T-helper 2 cell treated with Interferon-gamma antibody and Interleukin-4, amounts not matched to agents 100 ng/mL and 5 ng/mL, for 36 hours (primary cell): Measurements from ENCODE around the gene SCNN1G. TPM values are rescaled to one million over a fixed set of nuclear protein-coding genes. Genes with fewer than 3 reads are reported as not detected.

Experiments used
- intact Hi-C: fragments of 100-400 bp; cut with micrococcal nuclease; formaldehyde crosslinking; loops from one replicate; pipeline ENCODE4 v1.15.1; 2023
- total RNA-seq: library from RNA; stranded (reverse); gene quantifications from 2 replicates; pipeline ENCODE4 v1.2.3, GENCODE V29; 2022

SCNN1G gene
- total RNA-seq, 1 donor from 2014 or later = not detected

- intact Hi-C loops = no loop called here
These were observed 12.9 kb downstream of the SCNN1G start for GRCh38 chr16:23195366-23195978.

DNA sequence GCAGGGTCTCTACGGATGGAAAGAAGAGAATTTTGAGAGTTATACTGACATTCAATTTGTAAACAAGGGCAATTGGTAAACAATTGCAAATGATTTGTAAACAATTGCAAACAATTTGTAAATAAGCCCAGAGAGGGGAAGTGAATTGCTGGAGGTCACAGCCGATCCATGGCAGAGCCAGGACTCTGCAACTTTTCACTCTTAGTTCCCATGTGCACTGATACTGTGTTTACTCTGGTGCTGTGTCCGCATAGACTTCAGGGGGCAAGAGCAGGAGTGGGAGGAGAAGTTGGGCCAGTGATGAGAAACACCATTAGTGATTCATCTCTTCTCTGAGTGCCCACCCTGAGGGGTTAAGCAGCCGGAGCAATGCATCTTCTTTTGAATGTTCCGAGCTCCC lies 14.0 kb downstream of the SCNN1G start:
- intact Hi-C loops = no loop called here

DNA sequence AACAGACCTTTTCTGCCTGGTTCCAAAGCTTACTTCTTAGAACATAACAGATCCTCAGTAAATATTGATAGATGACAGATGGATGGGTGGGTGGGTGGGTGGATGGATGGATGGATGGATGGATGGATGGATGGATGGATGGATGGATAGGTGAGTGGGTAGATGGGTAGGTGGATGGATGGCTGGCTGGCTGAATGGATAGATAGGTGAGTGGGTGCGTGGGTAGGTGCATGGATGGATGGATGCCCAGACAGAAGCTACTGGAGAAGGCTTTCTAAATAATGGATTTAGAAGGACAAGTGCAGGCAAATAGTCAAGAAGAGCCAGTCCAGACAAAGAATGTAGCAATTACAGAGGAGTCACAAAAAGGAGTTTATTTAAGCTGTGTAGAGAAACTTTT lies 19.6 kb downstream of the SCNN1G start:
- intact Hi-C loops = no loop called here

DNA sequence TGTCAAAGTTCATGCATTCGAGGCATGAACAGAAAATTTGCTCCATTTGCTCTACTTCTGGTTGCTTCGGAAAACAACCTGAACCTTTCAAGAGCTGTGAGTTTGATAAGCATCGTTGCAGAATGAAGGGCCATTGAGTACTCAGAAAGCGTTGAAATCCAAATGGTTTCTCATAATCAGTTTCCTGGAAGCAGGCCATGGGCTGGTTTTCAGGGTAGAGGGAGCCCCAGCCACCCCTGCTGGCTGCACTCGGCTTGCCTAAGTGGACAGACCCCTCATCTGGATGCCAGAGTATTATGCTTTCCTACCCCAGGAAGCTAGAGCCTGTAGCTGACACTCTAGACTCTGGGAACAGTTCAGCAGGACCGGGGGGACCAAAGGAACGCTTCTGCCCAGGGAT lies 24.4 kb downstream of the SCNN1G start:
- intact Hi-C loops = no loop called here

- intact Hi-C loops = no loop called here
These were observed 24.9 kb downstream of the SCNN1G start for GRCh38 chr16:23207485-23207884.

- intact Hi-C loops = no loop called here
These were observed 27.1 kb downstream of the SCNN1G start for GRCh38 chr16:23209606-23210005.

GRCh38 chr16:23213831-23214230 lies 31.3 kb downstream of the SCNN1G start:
- intact Hi-C loops = no loop called here

GRCh38 chr16:23214796-23215195 lies 32.3 kb downstream of the SCNN1G start:
- intact Hi-C loops = no loop called here

DNA sequence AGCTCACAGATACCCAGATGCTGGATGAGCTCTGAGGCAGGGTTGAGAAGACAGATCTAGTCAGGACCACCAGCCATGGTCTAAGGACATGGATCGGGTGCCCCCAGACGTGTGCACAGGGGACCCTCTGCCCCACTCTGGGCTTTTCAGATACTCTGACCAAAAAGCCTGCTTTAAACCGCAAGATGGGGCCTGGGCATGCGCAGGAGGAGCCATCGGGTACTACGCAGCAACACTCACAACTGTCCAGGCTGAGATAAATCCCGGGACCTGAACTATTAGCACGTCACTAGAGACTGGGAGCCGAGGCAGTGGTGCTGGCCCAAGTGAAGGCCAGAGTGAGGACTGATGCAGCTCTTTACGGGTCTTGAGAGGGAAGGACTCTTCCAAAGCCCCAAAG lies 32.9 kb downstream of the SCNN1G start:
- intact Hi-C loops = no loop called here

DNA sequence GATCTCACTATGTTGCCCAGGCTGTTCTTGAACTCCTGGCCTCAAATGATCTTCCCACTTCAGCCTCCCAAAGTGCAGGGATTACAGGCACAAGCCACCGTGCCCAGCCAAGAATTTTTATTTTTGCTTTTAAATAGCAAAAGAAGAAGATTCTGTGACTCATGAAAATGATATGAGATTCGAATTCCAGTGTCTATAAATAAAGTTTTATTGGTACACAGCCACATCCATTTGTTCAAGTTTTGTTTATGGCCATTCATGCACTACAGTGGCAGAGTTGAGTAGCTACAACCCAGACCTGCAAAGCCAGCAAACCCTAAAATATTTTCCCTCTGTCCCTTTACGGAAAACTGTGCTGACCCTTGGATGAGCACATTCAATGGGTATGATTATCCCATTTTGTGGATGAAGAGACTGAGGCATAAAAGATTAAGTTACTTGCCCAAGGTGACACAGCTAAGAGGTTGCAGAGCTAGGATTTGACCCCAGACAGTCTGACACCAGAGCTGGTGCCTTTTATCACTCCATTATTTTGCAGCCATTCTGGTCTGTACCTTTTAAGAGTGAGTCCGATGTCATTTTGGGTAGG lies 34.2 kb downstream of the SCNN1G start:
- intact Hi-C loops = no loop called here

- intact Hi-C loops = no loop called here
These were observed 35.1 kb downstream of the SCNN1G start for GRCh38 chr16:23217646-23218045.

DNA sequence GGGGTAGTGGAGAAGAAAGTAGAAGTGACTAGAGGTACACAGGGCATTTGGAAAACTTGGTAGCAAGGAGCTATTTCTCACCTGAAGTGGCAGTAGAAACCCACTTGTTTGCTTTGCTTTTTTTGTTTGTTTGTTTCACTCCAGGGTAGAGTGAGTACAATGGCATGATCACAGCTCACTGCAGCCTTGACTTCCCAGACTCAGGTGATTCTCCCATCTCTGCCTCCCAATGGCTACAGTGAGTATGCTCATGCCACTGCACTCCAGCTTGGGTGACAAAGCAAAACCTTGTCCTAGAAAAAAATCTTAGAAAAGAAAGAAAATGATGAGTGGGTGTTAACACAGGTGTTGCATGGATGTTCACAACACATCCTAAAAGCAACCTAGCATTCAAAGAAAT lies 40.4 kb downstream of the SCNN1G start:
- intact Hi-C loops = no loop called here

DNA sequence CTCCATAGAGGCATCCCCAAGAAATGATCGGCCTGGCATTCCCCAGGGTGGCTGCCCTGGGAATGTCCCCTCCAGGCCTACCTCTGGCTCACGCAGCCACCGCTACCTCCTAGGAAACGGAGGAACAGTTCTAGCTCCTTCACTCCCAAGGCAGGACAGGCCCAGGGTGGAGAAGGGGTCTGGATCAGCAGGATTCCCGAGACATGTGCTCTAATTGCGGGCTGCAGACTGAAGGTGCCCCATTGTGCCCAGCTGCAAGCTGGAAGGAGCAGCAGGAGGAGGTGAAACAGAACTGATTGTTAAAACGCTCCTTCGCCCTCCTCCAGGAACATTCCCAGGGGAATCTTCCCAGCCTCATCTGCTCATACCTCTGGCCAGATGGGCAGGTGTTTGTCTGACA lies 40.8 kb downstream of the SCNN1G start:
- intact Hi-C loops = no loop called here

DNA sequence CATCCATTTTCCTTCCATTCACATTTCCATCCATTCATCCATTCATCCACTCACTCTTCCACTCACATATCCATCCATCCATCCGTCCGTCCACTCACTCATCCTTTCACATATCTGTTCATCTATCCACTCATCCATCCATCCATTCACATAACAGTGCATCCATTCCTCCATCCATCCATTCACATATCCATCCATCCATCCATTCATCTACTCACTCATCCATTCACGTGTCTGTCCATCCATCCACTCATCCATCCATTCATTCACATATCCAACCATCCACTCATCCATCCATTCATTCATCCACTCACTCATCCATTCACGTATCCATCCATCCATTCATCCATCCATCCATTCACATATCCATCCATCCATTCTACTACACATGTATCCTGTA lies 42.6 kb downstream of the SCNN1G start:
- intact Hi-C loops = no loop called here

GRCh38 chr16:23225634-23226033 lies 43.1 kb downstream of the SCNN1G start:
- intact Hi-C loops = no loop called here

DNA sequence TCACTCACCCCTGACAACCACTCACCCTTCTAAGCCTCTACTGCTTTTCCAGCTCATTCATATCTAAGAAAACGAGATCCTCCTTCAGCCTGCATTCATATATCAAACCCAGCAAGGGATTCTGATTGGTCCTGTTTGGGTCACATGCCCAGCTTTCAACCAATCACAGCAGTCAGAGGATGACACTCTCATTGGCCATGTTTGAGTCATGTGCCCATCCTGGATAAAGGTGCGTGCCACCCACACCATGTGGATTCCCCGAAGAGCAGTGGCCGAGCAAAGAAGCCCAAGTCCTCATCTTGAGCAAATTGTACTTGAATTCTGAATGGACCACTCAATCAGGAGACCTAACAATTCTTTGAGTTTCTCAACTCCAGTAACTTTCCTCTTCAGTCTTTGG lies 45.0 kb downstream of the SCNN1G start:
- intact Hi-C loops = no loop called here

GRCh38 chr16:23229714-23230113 lies 47.2 kb downstream of the SCNN1G start:
- intact Hi-C loops = no loop called here

GRCh38 chr16:23232806-23233205 lies 50.3 kb downstream of the SCNN1G start:
- intact Hi-C loops = no loop called here

DNA sequence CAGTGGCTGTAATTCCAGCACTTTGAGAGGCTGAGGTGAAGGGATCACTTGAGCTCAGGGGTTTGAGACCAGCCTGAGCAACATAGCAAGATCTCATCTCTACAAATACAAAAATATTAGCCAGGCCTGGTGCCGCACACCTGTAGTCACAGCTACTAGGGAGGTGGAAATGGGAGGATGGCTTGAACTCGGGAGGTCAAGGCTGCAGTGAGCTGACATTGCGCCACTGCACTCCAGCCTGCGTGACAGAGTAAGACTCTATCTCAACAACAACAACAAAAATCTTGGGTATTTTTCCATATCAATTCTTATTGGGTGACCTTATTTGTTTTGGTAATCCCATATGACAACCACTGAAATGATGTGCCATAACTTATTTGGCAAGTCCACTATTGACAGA lies 52.6 kb downstream of the SCNN1G start:
- intact Hi-C loops = no loop called here

GRCh38 chr16:23236983-23237382 lies 54.4 kb downstream of the SCNN1G start:
- intact Hi-C loops = no loop called here

- intact Hi-C loops = no loop called here
These were observed 58.4 kb downstream of the SCNN1G start for GRCh38 chr16:23240994-23241393.

DNA sequence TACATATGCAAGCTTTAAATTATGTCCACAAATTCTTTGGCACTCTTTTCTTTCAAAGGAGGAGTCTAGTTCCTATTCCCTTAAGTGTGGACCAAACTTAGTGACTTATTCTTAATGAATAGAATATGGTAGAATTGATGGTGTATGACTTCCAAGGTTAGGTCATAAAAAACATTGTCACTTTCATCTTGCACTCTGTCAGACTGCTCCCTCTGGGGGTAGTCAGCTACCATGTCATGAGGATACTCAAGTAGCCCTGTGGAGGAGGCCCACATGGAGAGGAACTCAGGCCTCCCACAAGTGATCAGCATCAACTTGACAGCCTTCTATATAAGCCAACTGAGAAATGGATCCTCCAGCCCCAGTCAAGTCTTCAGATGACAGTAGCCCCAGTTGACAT lies 61.6 kb downstream of the SCNN1G start:
- intact Hi-C loops = no loop called here

- intact Hi-C loops = no loop called here
These were observed 62.7 kb downstream of the SCNN1G start for GRCh38 chr16:23245268-23245667.
